Loucy (cell line): ENCODE measurements around the gene HABP4.

Experiments
- CTCF ChIP-seq: fragments of 200-600 bp; sonication (generic); conservative IDR thresholded peaks from 2 replicates; pipeline ENCODE4 v1.5.1; 2014; ENCODE audit warnings: mild to moderate bottlenecking, antibody characterized with exemption, low read length
- EZH2phosphoT487 ChIP-seq: fragments of 200-600 bp; IDR thresholded peaks from 2 replicates; pipeline ENCODE4 v1.6.1; 2018; ENCODE audit warnings: antibody characterized with exemption, mild to moderate bottlenecking, moderate library complexity, borderline replicate concordance

- no peak for TF ChIP-seq CTCF
- no peak for TF ChIP-seq EZH2phosphoT487
These were observed 39.6 kb downstream of the HABP4 start for GRCh38 chr9:96489482-96489979.
